ENCODE data around the gene NDUFS2.

The NDUFS2 gene

DNA sequence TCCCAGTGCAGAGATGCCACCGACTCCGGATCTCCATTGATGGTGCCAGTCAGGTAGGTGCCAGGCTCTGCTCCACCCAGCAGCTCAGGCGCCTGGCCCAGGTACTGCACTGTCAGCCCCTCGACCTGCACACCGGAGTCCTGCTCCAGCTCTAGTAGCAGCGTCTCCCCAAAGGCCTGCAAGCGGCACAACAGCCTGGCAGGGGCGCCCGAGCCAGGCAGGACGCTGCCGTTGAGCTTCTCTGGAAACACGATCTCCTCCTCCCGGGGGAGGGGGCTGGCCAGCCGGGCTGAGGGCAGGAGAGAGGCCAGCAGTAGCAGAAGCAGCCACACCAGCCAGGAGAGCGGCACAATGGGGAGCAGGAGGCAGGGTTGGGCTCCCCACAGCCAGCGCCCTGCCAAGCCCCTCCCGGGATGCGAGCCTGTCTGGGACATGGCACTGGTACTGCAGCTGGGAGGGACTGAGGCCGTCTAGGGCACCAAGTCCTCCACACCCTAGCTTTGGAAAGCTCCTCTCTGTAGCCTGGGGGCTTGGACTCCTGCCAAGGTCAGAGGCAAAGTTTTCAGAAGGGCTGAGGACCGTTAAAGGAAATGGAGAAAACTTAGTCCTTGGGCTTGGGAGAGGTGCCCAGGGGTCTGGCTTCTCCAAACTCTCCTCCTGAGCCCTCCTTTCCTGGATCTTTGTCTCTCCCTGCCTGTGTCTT is 3.8 kb upstream of the NDUFS2 start:
- DNase-seq (ENCODE audit: low read depth, low spot score), result no peak
- ChIA-PET POLR2A (interaction anchor here (0.6 to 1.7 kb wide), 8 partner anchors 15 to 39 kb away, joined by 3 to 6 read pairs (median 3); partner anchors contain the start of genes FCER1G and USP21), CTCF (interaction anchor here (1.2 to 26.1 kb wide), 5 partner anchors 16 to 184 kb away, joined by 3 to 758 read pairs (median 16); partner anchors contain the start of genes APOA2, FCER1G and TOMM40L)
- H3K4me3 ChIP-seq (ENCODE audit: low read depth, low read length), result peak overlapping the region; percentile 58
- TF ChIP-seq, protein P1, sequence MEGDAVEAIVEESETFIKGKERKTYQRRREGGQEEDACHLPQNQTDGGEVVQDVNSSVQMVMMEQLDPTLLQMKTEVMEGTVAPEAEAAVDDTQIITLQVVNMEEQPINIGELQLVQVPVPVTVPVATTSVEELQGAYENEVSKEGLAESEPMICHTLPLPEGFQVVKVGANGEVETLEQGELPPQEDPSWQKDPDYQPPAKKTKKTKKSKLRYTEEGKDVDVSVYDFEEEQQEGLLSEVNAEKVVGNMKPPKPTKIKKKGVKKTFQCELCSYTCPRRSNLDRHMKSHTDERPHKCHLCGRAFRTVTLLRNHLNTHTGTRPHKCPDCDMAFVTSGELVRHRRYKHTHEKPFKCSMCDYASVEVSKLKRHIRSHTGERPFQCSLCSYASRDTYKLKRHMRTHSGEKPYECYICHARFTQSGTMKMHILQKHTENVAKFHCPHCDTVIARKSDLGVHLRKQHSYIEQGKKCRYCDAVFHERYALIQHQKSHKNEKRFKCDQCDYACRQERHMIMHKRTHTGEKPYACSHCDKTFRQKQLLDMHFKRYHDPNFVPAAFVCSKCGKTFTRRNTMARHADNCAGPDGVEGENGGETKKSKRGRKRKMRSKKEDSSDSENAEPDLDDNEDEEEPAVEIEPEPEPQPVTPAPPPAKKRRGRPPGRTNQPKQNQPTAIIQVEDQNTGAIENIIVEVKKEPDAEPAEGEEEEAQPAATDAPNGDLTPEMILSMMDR (IDR thresholded peaks at IDR 0.05; ENCODE audit: insufficient read depth, low read length, missing control alignments), result peak; percentile 20

DNA sequence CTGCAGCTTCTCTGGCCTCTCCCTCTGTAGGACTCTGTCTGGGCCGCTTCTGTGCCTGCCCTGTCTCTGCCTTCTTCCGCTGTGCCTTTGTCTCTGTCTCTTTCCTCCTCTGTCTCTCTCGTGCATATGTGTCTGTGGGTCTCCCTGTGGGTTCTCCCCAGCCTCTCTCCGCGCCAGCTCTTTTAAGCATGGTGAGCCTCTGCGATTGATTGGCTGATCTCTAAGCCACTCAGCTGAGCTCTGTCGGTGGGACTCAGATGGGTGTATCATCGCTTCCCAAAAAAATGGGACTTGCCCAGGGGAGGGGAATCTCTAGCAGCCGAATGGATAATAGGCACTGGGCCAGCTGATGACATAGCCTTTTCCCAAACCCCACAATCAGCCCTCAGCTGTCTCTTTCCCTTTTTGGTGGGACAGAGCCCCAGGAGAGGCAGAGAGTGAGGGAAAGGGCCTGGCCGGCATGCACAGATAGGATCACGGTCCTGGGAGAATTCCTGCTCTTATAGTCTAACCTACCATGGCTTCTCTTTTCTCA is 3.2 kb upstream of the NDUFS2 start, which contains the start of gene ADAMTS4:
ADAMTS4 (minus strand) TSS at position 158 of the 535 bp plus-strand sequence. CDS start 427 bp downstream, outside the sequence.
- ChIA-PET POLR2A (interaction anchor here (0.8 to 1.7 kb wide), 7 partner anchors 16 to 40 kb away, joined by 3 to 6 read pairs (median 3); partner anchors contain the start of genes FCER1G and USP21), CTCF (interaction anchor here (1.2 to 26.1 kb wide), 5 partner anchors 16 to 184 kb away, joined by 3 to 758 read pairs (median 16); partner anchors contain the start of genes APOA2, FCER1G and TOMM40L)
- peak within 1 kb of the TSS; percentile 58 for H3K4me3 ChIP-seq (ENCODE audit: low read depth, low read length)
- TF ChIP-seq, protein P1 (IDR thresholded peaks at IDR 0.05; ENCODE audit: insufficient read depth, low read length, missing control alignments), result no peak
- peak; percentile 68 for DNase-seq (ENCODE audit: low read depth, low spot score)

DNA sequence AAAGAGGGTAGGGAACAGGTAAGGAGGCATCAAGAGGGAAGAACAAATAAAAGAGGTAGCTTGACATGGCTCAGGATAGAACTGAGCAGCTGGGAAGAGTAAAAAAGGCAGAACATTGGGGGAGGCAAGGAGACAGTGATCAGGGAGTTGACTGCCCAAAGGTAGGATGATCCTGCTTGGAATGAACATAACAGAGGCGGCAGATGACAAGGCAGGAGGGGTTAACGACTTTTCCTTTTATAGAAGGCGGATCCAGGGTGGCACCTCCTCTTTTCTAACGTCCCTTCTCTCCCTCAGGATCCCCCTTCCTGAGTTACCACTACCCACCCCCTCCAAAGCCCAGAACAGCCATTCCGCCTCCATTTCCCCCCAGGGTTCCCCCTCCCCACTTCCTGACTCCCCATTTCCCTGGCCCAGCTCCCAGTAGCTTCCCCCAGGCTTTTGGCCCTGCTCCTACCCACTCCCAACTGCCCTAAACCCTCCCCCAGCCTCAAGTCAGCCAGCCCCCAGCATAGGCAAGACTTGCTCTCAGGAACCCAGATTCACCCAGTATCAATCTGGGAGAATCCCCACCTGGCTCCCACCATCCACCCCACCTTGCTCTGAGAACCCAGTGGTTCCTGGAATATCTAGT is 2.5 kb upstream of the NDUFS2 start:
- TF ChIP-seq, protein P1 (IDR thresholded peaks at IDR 0.05; ENCODE audit: insufficient read depth, low read length, missing control alignments), result no peak
- H3K4me3 ChIP-seq (ENCODE audit: low read depth, low read length), result no peak overlapping the region
- ChIA-PET POLR2A (interaction anchor here (0.8 to 1.7 kb wide), 3 partner anchors 16 to 39 kb away, joined by 3 to 5 read pairs (median 3); partner anchors contain the start of gene FCER1G), CTCF (interaction anchor here (3.2 to 26.1 kb wide), 3 partner anchors 17 to 183 kb away, joined by 16 to 758 read pairs (median 22); partner anchors contain the start of genes APOA2, FCER1G and TOMM40L)
- no peak for DNase-seq (ENCODE audit: low read depth, low spot score)

DNA sequence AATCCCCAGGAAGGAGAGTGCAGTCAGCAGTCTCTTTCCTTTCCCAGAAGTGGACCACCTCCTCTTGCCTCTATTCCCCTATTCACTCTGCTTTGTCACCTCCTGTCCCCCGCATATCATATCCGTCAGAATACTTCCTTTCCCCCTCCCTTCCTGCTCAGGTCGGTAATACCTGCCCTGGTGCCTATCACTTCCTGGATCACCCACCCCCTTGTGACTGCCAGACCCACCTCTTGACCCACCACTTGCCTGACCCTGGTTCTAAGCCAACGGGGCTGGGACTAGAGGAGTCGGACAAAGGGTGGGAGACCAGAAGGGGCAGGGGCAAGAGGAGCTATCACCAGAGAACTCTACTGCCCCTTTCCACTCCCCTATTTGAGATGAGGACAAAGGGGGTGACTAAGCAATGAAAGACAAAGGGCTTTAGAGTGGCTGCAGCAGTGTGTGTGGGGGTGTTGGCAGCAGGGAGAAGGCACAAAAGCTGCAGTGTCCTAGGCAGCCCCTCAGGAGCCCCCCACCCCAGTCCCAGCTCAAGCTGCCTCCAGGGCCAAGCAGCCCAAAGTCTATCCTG is 1.7 kb upstream of the NDUFS2 start:
- no peak overlapping the region for H3K4me3 ChIP-seq (ENCODE audit: low read depth, low read length)
- DNase-seq (ENCODE audit: low read depth, low spot score), result no peak
- ChIA-PET CTCF (interaction anchor here (1.0 to 26.1 kb wide), 4 partner anchors 8 to 180 kb away, joined by 4 to 758 read pairs (median 26); partner anchors contain the start of genes APOA2, FCER1G and TOMM40L), POLR2A (interaction anchor here (1.0 kb wide), 1 partner anchor 68 kb away, joined by 3 read pairs; the partner anchor contains the start of gene DEDD)
- TF ChIP-seq, protein P1 (IDR thresholded peaks at IDR 0.05; ENCODE audit: insufficient read depth, low read length, missing control alignments), result no peak

DNA sequence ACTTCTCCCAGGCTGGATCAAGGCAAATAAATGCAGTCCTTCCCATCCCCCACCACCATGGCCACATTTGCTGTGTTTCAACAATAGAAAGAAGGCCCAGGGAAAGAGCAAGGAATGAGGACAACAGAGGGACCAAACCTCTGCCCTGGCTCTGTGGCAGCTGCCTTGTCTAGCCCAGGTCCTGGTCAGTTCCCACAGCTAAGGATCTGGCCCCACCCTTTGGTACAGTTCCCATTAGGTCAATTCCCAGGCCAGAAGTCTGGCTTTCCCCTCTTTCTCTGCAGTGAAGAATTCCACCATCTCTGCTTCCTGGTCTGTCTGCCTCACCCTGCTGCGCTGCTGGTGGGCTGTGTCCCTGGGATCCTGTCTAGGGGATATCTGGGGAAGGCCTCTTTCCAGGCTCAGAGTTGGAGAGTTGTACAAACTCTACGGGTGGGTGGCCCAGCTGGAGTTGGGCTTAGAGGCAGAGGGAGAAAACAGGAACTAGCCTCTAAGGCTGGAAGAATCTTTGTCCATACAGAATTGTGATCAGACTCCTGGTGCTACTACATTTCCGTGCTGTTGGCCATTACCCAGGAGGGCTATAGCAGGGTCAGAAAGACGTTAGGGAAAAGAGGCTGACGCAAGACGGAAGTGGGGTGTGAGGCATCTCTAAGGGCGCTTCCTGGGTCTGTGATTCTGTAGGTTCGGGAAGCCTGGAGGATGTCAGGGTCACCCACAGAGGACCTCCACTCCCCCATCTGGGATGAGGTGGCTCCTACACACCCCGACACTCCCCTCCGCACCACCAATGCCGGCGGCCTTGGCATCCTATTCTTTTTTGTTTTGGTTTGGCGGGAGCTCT is 953 bp upstream of the NDUFS2 start:
- H3K4me3 ChIP-seq (ENCODE audit: low read depth, low read length), result peak overlapping the region; percentile 57
- ChIA-PET POLR2A (interaction anchor here (0.7 to 2.3 kb wide), 7 partner anchors 15 to 112 kb away, joined by 3 to 13 read pairs (median 3); partner anchors contain the start of genes DEDD and SDHC), CTCF (interaction anchor here (1.0 to 26.1 kb wide), 9 partner anchors 9 to 188 kb away, joined by 3 to 758 read pairs (median 5); partner anchors contain the start of genes APOA2, B4GALT3, FCER1G and TOMM40L)
- TF ChIP-seq, protein P1 (IDR thresholded peaks at IDR 0.05; ENCODE audit: insufficient read depth, low read length, missing control alignments), result no peak
- DNase-seq (ENCODE audit: low read depth, low spot score), result no peak
